Caco-2 (cell line): ENCODE results near the gene CLIP2. TPM values are rescaled to one million over a fixed set of nuclear protein-coding genes. Genes with fewer than 3 reads are reported as not detected.

ENCODE experiments used
- BruUV-seq: library from RNA; stranded (reverse); fragments of 400-500 nt; replicated peaks from 2 replicates; lab custom pipeline; 2021; lab: Mats Ljungman, UMichigan
- CTCF ChIA-PET: fragments of 300-600 bp; sonication (Branson Sonifier 250); formaldehyde crosslinking; loops from one replicate; lab custom pipeline; 2022; ENCODE audit warnings: antibody characterized with exemption; lab: Charles Lee
- POLR2A ChIA-PET: fragments of 300-600 bp; sonication (Branson Sonifier 250); formaldehyde crosslinking; loops from one replicate; lab custom pipeline; 2022; ENCODE audit warnings: antibody characterized with exemption; lab: Charles Lee
- DNase-seq, 2 experiments: peaks; one replicate each; pipeline versions ENCODE4 v3.0.0 to v3.0.0-alpha.2; 2020 to 2022
- H3K27me3 ChIP-seq: replicated peaks from 2 replicates; pipeline ENCODE4 v1.6.0; 2011; ENCODE audit warnings: low read length; ENCODE audit not compliant: control insufficient read depth, insufficient read depth
- H3K36me3 ChIP-seq: 2 replicates; pipeline ENCODE4 v1.5.1; 2011; ENCODE audit warnings: low read length; ENCODE audit not compliant: control insufficient read depth, insufficient read depth
- H3K4me1 ChIP-seq: fragments of 250-450 bp; sonication (Bioruptor Pico); 2 replicates; pipeline ENCODE4 v1.5.1; 2020; ENCODE audit warnings: mild to moderate bottlenecking
- H3K4me3 ChIP-seq: 2 replicates; pipeline ENCODE4 v1.5.1; 2011; ENCODE audit warnings: low read depth, mild to moderate bottlenecking, control low read depth, low read length
- H3K9me3 ChIP-seq: fragments of 250-450 bp; sonication (Bioruptor Pico); 2 replicates; pipeline ENCODE4 v1.5.1; 2020; ENCODE audit warnings: mild to moderate bottlenecking, moderate library complexity
- H3K27ac Mint-ChIP-seq: one replicate; pipeline ENCODE4 v1.8.0; 2022; ENCODE audit warnings: mixed read lengths; ENCODE audit not compliant: unreplicated experiment
- H3K27me3 Mint-ChIP-seq: one replicate; pipeline ENCODE4 v1.8.0; 2022; ENCODE audit warnings: mixed read lengths; ENCODE audit not compliant: insufficient read depth, unreplicated experiment
- H3K36me3 Mint-ChIP-seq: one replicate; pipeline ENCODE4 v1.8.0; 2022; ENCODE audit warnings: mild to moderate bottlenecking, mixed read lengths; ENCODE audit not compliant: insufficient read depth, unreplicated experiment
- H3K4me1 Mint-ChIP-seq: one replicate; pipeline ENCODE4 v1.8.0; 2022; ENCODE audit warnings: low read depth, mixed read lengths; ENCODE audit not compliant: unreplicated experiment
- H3K4me3 Mint-ChIP-seq: one replicate; pipeline ENCODE4 v1.8.0; 2022; ENCODE audit warnings: mild to moderate bottlenecking, moderate library complexity, mixed read lengths; ENCODE audit not compliant: unreplicated experiment
- H3K9me3 Mint-ChIP-seq: one replicate; pipeline ENCODE4 v1.8.0; 2022; ENCODE audit warnings: mixed read lengths; ENCODE audit not compliant: unreplicated experiment
- intact Hi-C: fragments of 100-400 bp; cut with micrococcal nuclease; formaldehyde crosslinking; loops from one replicate; pipeline ENCODE4 v1.10.0; 2022; ENCODE audit not compliant: unreplicated experiment
- total RNA-seq: library from RNA; stranded (reverse); gene quantifications from 2 replicates; pipeline ENCODE4 v1.2.3, GENCODE V29; 2022
- TF ChIP-seq, protein P1 (sequence below), 2 experiments: fragments of 200-600 bp in 1 of 2; IDR thresholded peaks; 1 replicate in 1 of 2; 2 replicates in 1 of 2; pipeline versions ENCODE4 v1.5.1 to v1.8.0; 2011 to 2022; ENCODE audit warnings: antibody characterized with exemption in 1 of 2, control low read depth in 1 of 2, inconsistent platforms in 1 of 2, low read depth in 1 of 2, low read length in 1 of 2, mild to moderate bottlenecking in 1 of 2, moderate library complexity in 1 of 2; ENCODE audit not compliant: insufficient read depth in 1 of 2, severe bottlenecking in 1 of 2, unreplicated experiment in 1 of 2

The CLIP2 gene
- total RNA-seq, 1 experiment from 2014 or later: 19.5 TPM

DNA sequence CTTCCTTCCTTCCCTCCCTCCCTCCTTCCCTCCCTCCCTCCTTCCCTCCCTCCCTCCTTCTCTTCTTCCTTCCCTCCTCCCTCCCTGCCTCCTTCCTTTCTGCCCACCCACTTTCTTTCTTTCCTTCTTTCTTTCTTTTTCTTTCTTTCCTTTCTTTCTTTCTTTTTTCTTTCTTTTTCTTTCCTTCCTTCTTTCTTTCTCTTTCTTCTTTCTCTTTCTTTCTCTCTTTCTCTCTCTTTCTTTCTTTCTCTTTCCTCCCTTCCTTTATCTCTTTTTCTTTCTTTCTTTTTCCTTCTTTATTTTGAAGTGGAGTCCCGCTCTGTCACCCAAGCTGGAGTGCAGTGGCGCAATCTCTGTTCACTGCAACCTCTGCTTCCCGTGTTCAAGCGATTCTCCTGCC, 130.8 kb downstream of the CLIP2 start:
- Mint-ChIP-seq H3K27me3 (no peaks in the 10 kb centered on the region), H3K4me3 (no peak overlapping the region), H3K4me1 (peaks cover 9% of the 10 kb centered on the region), H3K9me3 (no peaks in the 10 kb centered on the region), H3K27ac (no peak overlapping the region), H3K36me3 (no peaks in the 10 kb centered on the region)
- Histone ChIP-seq H3K36me3 (no peaks in the 10 kb centered on the region), H3K9me3 (no peaks in the 10 kb centered on the region), H3K27me3 (no peaks in the 10 kb centered on the region), H3K4me1 (no peaks in the 10 kb centered on the region), H3K4me3 (no peak overlapping the region)
- CTCF ChIA-PET: no interaction called here
- no TSS peak for BruUV-seq
- DNase-seq: no peak
- POLR2A ChIA-PET: no interaction called here
- intact Hi-C loops: no loop called here
- TF ChIP-seq, protein P1, sequence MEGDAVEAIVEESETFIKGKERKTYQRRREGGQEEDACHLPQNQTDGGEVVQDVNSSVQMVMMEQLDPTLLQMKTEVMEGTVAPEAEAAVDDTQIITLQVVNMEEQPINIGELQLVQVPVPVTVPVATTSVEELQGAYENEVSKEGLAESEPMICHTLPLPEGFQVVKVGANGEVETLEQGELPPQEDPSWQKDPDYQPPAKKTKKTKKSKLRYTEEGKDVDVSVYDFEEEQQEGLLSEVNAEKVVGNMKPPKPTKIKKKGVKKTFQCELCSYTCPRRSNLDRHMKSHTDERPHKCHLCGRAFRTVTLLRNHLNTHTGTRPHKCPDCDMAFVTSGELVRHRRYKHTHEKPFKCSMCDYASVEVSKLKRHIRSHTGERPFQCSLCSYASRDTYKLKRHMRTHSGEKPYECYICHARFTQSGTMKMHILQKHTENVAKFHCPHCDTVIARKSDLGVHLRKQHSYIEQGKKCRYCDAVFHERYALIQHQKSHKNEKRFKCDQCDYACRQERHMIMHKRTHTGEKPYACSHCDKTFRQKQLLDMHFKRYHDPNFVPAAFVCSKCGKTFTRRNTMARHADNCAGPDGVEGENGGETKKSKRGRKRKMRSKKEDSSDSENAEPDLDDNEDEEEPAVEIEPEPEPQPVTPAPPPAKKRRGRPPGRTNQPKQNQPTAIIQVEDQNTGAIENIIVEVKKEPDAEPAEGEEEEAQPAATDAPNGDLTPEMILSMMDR (IDR thresholded peaks at IDR 0.05; ENCODE audit: insufficient read depth in 1 of 2, low read depth in 1 of 2, low read length in 1 of 2, severe bottlenecking in 1 of 2, unreplicated experiment in 1 of 2): no peak

DNA sequence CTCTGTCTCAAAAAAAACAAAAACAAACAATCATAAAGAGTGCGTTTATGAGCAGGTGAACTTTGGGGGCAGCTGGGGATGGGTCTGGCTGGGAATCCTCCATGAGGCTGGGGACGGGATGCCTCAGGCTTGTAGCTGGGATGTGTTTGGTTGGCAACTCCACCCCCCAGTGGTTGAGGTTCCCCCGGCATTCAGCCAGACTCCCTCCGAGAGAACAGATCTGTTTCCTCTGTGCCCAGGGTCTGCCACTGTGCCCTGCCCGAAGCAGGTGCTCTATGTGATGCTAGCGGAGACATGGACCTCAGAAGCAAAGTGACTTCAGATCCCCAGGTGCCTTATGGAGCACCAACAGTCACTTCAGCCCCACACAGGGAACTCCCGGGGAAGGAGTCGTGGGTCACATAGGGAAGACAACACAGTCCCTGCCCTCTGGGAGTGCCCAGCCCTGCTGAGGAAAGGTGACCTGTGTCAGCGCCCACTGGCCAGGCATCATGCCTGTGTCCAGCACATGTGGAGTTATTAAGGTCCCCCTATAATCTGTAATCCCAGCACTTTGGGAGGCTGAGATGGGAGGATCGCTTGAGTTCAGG, 135.2 kb downstream of the CLIP2 start:
- Histone ChIP-seq H3K27me3 (no peaks in the 10 kb centered on the region), H3K4me3 (no peak overlapping the region), H3K4me1 (no peaks in the 10 kb centered on the region; the same call in 1 of the 2 replicates), H3K9me3 (no peaks in the 10 kb centered on the region), H3K36me3 (no peaks in the 10 kb centered on the region)
- no peak for DNase-seq
- no peak overlapping the region for H3K27ac Mint-ChIP-seq
- peaks cover 5% of the 10 kb centered on the region for H3K4me1 Mint-ChIP-seq
- CTCF ChIA-PET: no interaction called here
- TF ChIP-seq, protein P1 (IDR thresholded peaks at IDR 0.05; ENCODE audit: insufficient read depth in 1 of 2, low read depth in 1 of 2, low read length in 1 of 2, severe bottlenecking in 1 of 2, unreplicated experiment in 1 of 2): no peak
- H3K4me3 Mint-ChIP-seq: no peak overlapping the region
- intact Hi-C loops: no loop called here
- no TSS peak for BruUV-seq
- no peaks in the 10 kb centered on the region for H3K36me3 Mint-ChIP-seq
- POLR2A ChIA-PET: no interaction called here
- no peaks in the 10 kb centered on the region for H3K27me3 Mint-ChIP-seq
- no peaks in the 10 kb centered on the region for H3K9me3 Mint-ChIP-seq

DNA sequence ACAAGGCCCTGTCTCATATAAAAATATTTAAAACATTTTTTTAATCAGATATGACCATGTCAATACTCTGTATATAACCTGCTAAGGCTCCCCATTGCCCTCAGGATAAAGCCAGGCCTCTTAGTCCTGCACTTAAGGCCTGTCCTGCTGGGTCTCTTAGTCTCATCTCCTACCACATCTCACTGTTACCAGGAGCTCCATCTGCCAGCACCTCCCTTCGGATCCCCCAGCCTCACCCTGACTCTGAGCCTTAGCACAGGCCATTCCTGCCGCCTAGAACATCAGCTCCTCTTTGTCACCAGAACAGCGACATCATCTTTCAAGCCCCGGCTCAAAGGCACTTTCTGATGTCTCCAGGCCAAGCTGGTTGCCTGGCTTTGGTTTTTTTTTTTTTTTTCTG, 138.8 kb downstream of the CLIP2 start:
- no peaks in the 10 kb centered on the region for H3K9me3 Mint-ChIP-seq
- TF ChIP-seq, protein P1 (IDR thresholded peaks at IDR 0.05; ENCODE audit: insufficient read depth in 1 of 2, low read depth in 1 of 2, low read length in 1 of 2, severe bottlenecking in 1 of 2, unreplicated experiment in 1 of 2): no peak
- H3K27me3 ChIP-seq: no peaks in the 10 kb centered on the region
- no peaks in the 10 kb centered on the region for H3K27me3 Mint-ChIP-seq
- H3K36me3 ChIP-seq: no peaks in the 10 kb centered on the region
- ChIA-PET CTCF (interaction anchor here (0.7 kb wide), 1 partner anchor 201 kb away, joined by 3 read pairs; no protein-coding TSS in a partner anchor), POLR2A (no interaction called here)
- no peak overlapping the region for H3K4me3 ChIP-seq
- no peak overlapping the region for H3K4me3 Mint-ChIP-seq
- no TSS peak for BruUV-seq
- no peaks in the 10 kb centered on the region for H3K4me1 Mint-ChIP-seq
- intact Hi-C loops: no loop called here
- no peaks in the 10 kb centered on the region; the same call in 1 of the 2 replicates for H3K4me1 ChIP-seq
- H3K9me3 ChIP-seq: no peaks in the 10 kb centered on the region
- no peaks in the 10 kb centered on the region for H3K36me3 Mint-ChIP-seq
- H3K27ac Mint-ChIP-seq: no peak overlapping the region
- DNase-seq: no peak
